KBM-7 (cell line): ENCODE data around the gene ZNF423.
"Not testable (repeated sequence)": the region's sequence is repeated elsewhere in the genome, so short reads cannot be mapped to it uniquely, and the experiment has no call there.

Experiments used
- DNase-seq: peaks from one replicate; pipeline ENCODE4 v3.0.0-alpha.2; 2015
- in situ Hi-C: fragments of 300-500 bp; cut with MboI; formaldehyde crosslinking; loops from 2 replicates; pipeline ENCODE4 v1.14.3; 2020; ENCODE audit warnings: low sequenced_read_pairs, low pct_unique_long_range_greater_than_20kb, mixed read lengths

ZNF423 gene

GRCh38 chr16:49695782-49696413 is 160.0 kb downstream of the ZNF423 start:
- no peak for DNase-seq
- in situ Hi-C loops: no loop called here

- in situ Hi-C loops: no loop called here
- no peak for DNase-seq
Measured at GRCh38 chr16:49693445-49693844, 162.5 kb downstream of the ZNF423 start.

GRCh38 chr16:49690778-49691177 is 165.1 kb downstream of the ZNF423 start:
- in situ Hi-C loops: no loop called here
- DNase-seq: no peak

- DNase-seq: no peak
- in situ Hi-C loops: no loop called here
Measured at GRCh38 chr16:49688036-49688697, 167.7 kb downstream of the ZNF423 start.

GRCh38 chr16:49687476-49688002 is 168.4 kb downstream of the ZNF423 start:
- DNase-seq: no peak
- in situ Hi-C loops: no loop called here

- in situ Hi-C loops: no loop called here
- DNase-seq: no peak
Measured at GRCh38 chr16:49684696-49685095, 171.2 kb downstream of the ZNF423 start.

GRCh38 chr16:49682577-49683165 is 173.2 kb downstream of the ZNF423 start:
- in situ Hi-C loops: no loop called here
- no peak for DNase-seq

- in situ Hi-C loops: no loop called here
- no peak for DNase-seq
Measured at GRCh38 chr16:49681217-49681883, 174.6 kb downstream of the ZNF423 start.

GRCh38 chr16:49679095-49679494 is 176.8 kb downstream of the ZNF423 start:
- in situ Hi-C loops: no loop called here
- no peak for DNase-seq

- DNase-seq, in situ Hi-C loops: not testable (repeated sequence)
Measured at GRCh38 chr16:49677661-49678060, 178.3 kb downstream of the ZNF423 start.

- in situ Hi-C loops: no loop called here
- no peak for DNase-seq
Measured at GRCh38 chr16:49675413-49675812, 180.5 kb downstream of the ZNF423 start.

GRCh38 chr16:49674990-49675389 is 180.9 kb downstream of the ZNF423 start:
- DNase-seq: no peak
- in situ Hi-C loops: no loop called here

GRCh38 chr16:49674351-49674851 is 181.5 kb downstream of the ZNF423 start:
- no peak for DNase-seq
- in situ Hi-C loops: no loop called here

- no peak for DNase-seq
- in situ Hi-C loops: no loop called here
Measured at GRCh38 chr16:49673442-49673841, 182.5 kb downstream of the ZNF423 start.

- in situ Hi-C loops: no loop called here
- DNase-seq: no peak
Measured at GRCh38 chr16:49672753-49673152, 183.2 kb downstream of the ZNF423 start.

- in situ Hi-C loops: no loop called here
- DNase-seq: no peak
Measured at GRCh38 chr16:49671333-49671732, 184.6 kb downstream of the ZNF423 start.

GRCh38 chr16:49670627-49671026 is 185.3 kb downstream of the ZNF423 start:
- in situ Hi-C loops: no loop called here
- no peak for DNase-seq

GRCh38 chr16:49665482-49666230 is 190.3 kb downstream of the ZNF423 start:
- in situ Hi-C loops: no loop called here
- no peak for DNase-seq
